OCI-LY1 (cell line): ENCODE data around the gene NOTCH4.

Experiments
- H2AFZ ChIP-seq: fragments of 200-600 bp; sonication (generic), shearing (Covaris generic); 2 replicates; pipeline ENCODE4 v1.6.0; 2014; ENCODE audit warnings: antibody characterized with exemption, mild to moderate bottlenecking, low read length
- H3F3A ChIP-seq: fragments of 200-600 bp; sonication (generic), shearing (Covaris generic); 2 replicates; pipeline ENCODE4 v1.6.0; 2014; ENCODE audit warnings: mild to moderate bottlenecking, antibody characterized with exemption, low read length, moderate library complexity; ENCODE audit not compliant: insufficient read depth
- H3K27ac ChIP-seq: fragments of 200-600 bp; sonication (generic); 2 replicates; pipeline ENCODE4 v1.5.1; 2014; ENCODE audit warnings: low read length, mixed run types, mild to moderate bottlenecking, low read depth; ENCODE audit not compliant: poor library complexity, severe bottlenecking
- H3K27me3 ChIP-seq: fragments of 200-600 bp; sonication (generic); 2 replicates; pipeline ENCODE4 v1.6.0; 2014; ENCODE audit warnings: antibody characterized with exemption, mild to moderate bottlenecking, low read length, moderate library complexity; ENCODE audit not compliant: insufficient read depth
- H3K36me3 ChIP-seq: fragments of 200-600 bp; sonication (generic); 2 replicates; pipeline ENCODE4 v1.6.1; 2014; ENCODE audit warnings: mild to moderate bottlenecking, antibody characterized with exemption, low read length, moderate library complexity, mixed read lengths; ENCODE audit not compliant: insufficient read depth
- H3K4me1 ChIP-seq: fragments of 200-600 bp; sonication (generic); 2 replicates; pipeline ENCODE4 v1.5.1; 2014; ENCODE audit warnings: mild to moderate bottlenecking, low read length, moderate library complexity; ENCODE audit not compliant: insufficient read depth, severe bottlenecking
- H3K4me2 ChIP-seq: fragments of 200-600 bp; sonication (generic), shearing (Covaris generic); 2 replicates; pipeline ENCODE4 v1.6.1; 2014; ENCODE audit warnings: low read length
- H3K4me3 ChIP-seq: fragments of 200-600 bp; sonication (generic); 2 replicates; pipeline ENCODE4 v1.5.1; 2014; ENCODE audit warnings: low read length, low read depth, mild to moderate bottlenecking, mixed read lengths; ENCODE audit not compliant: poor library complexity, severe bottlenecking
- H3K79me2 ChIP-seq: fragments of 200-600 bp; shearing (Covaris generic); 2 replicates; pipeline ENCODE4 v1.6.1; 2016; ENCODE audit warnings: mixed run types, low read length, mixed read lengths; ENCODE audit not compliant: insufficient read depth
- H3K9ac ChIP-seq: fragments of 200-600 bp; sonication (generic), shearing (Covaris generic); 2 replicates; pipeline ENCODE4 v1.6.1; 2014; ENCODE audit warnings: mild to moderate bottlenecking, low read length, mixed read lengths
- H3K9me2 ChIP-seq: fragments of 200-600 bp; sonication (generic), shearing (Covaris generic); 2 replicates; pipeline ENCODE4 v1.6.1; 2014; ENCODE audit warnings: low read depth, mild to moderate bottlenecking, low read length, mixed read lengths
- H3K9me3 ChIP-seq: fragments of 200-600 bp; shearing (Covaris generic); 2 replicates; pipeline ENCODE4 v1.6.1; 2014; ENCODE audit warnings: low read length, mixed read lengths
- H4K20me1 ChIP-seq: fragments of 200-600 bp; sonication (generic), shearing (Covaris generic); 2 replicates; pipeline ENCODE4 v1.6.0; 2016; ENCODE audit warnings: mild to moderate bottlenecking, low read length; ENCODE audit not compliant: insufficient read depth
- CTCF ChIP-seq: fragments of 200-600 bp; sonication (generic), shearing (Covaris generic); IDR thresholded peaks from 2 replicates; pipeline ENCODE4 v1.5.1; 2017; ENCODE audit warnings: mild to moderate bottlenecking, antibody characterized with exemption, low read length, moderate library complexity, mixed read lengths
- EZH2 ChIP-seq: fragments of 200-600 bp; sonication (generic), shearing (Covaris generic); IDR thresholded peaks from 2 replicates; pipeline ENCODE4 v1.8.0; 2017; ENCODE audit warnings: borderline replicate concordance, mixed run types, mild to moderate bottlenecking, antibody characterized with exemption, low read length, moderate library complexity, mixed read lengths

The NOTCH4 gene

GRCh38 chr6:32181915-32182529 lies 41.8 kb downstream of the NOTCH4 start:
- Histone ChIP-seq H4K20me1 (no peaks in the 10 kb centered on the region), H3K27ac (no peak overlapping the region), H3K9ac (no peak overlapping the region), H3K79me2 (no peaks in the 10 kb centered on the region), H3K9me2 (no peaks in the 10 kb centered on the region), H3K4me1 (peaks cover 16% of the 10 kb centered on the region), H3K4me3 (no peak overlapping the region), H2AFZ (no peak overlapping the region), H3F3A (no peaks in the 10 kb centered on the region), H3K4me2 (no peak overlapping the region), H3K36me3 (peaks cover 46% of the 10 kb centered on the region; the same call in 1 of the 2 replicates), H3K27me3 (no peaks in the 10 kb centered on the region), H3K9me3 (no peaks in the 10 kb centered on the region)
- TF ChIP-seq EZH2 = no peak
- TF ChIP-seq CTCF = no peak

GRCh38 chr6:32181148-32181702 lies 42.6 kb downstream of the NOTCH4 start:
- Histone ChIP-seq H3K9me3 (no peaks in the 10 kb centered on the region), H3K4me1 (peaks cover 24% of the 10 kb centered on the region), H3K4me3 (no peak overlapping the region), H2AFZ (no peak overlapping the region), H4K20me1 (no peaks in the 10 kb centered on the region), H3K36me3 (peaks cover 38% of the 10 kb centered on the region; the same call in 1 of the 2 replicates), H3K4me2 (no peak overlapping the region), H3K27me3 (no peaks in the 10 kb centered on the region), H3K79me2 (no peaks in the 10 kb centered on the region), H3K27ac (no peak overlapping the region), H3K9ac (no peak overlapping the region), H3K9me2 (no peaks in the 10 kb centered on the region), H3F3A (no peaks in the 10 kb centered on the region)
- TF ChIP-seq CTCF (no peak), EZH2 (no peak)

- Histone ChIP-seq H2AFZ (no peak overlapping the region), H3K9me2 (no peaks in the 10 kb centered on the region), H3K27ac (no peak overlapping the region), H3K4me1 (peaks cover 33% of the 10 kb centered on the region), H3K79me2 (peaks cover 8% of the 10 kb centered on the region; the same call in 1 of the 2 replicates), H3K4me2 (peak overlapping the region; percentile 99; the same call in 1 of the 2 replicates), H3K36me3 (peaks cover 36% of the 10 kb centered on the region; the same call in 1 of the 2 replicates), H3K9me3 (no peaks in the 10 kb centered on the region), H3K27me3 (no peaks in the 10 kb centered on the region), H4K20me1 (no peaks in the 10 kb centered on the region), H3K9ac (no peak overlapping the region), H3K4me3 (no peak overlapping the region), H3F3A (no peaks in the 10 kb centered on the region)
- no peak for TF ChIP-seq CTCF
- TF ChIP-seq EZH2 = no peak
Observed at GRCh38 chr6:32179766-32180405, 44.0 kb downstream of the NOTCH4 start.
